Measurements from ENCODE around the gene MRPL55. TPM values are rescaled to one million over a fixed set of nuclear protein-coding genes. Genes with fewer than 3 reads are reported as not detected.

The MRPL55 gene
- total RNA-seq, 6 experiments from 2014 or later, result 48.3 to 55.4 (median 49.6) TPM

DNA sequence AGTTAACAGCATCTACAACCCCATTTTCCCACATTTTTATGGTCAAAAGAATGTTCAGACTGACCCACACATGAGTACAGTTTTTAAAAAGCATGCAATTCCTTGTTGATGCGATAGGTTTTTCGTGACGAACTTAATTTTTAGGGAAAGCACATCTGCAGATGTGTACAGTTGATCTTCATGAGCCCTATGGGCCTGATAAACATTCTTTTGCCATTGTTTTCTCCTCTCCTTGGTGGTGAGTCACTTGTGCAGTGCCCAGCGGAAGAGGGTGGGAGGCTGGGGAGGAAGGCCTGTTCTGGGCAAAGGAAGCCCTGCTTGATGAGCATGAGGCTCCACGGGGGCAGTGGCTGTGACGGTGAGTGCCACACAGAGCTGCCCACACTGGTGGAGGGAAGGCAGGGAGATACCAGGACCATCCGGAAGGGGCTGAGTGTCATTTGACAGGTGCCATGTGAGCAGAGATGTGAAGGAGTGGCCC lies 21.3 kb downstream of the MRPL55 start:
- Mint-ChIP-seq H3K27me3 (ENCODE audit: insufficient read depth) (peaks cover 11% of the 10 kb centered on the region), H3K9me3 (no peaks in the 10 kb centered on the region), H3K36me3 (ENCODE audit: low read depth) (peaks cover 60% of the 10 kb centered on the region), H3K4me1 (ENCODE audit: low read depth) (peaks cover 85% of the 10 kb centered on the region), H3K4me3 (peak overlapping the region; percentile 98), H3K27ac (peak overlapping the region; percentile 95)
- TF ChIP-seq, protein P1, sequence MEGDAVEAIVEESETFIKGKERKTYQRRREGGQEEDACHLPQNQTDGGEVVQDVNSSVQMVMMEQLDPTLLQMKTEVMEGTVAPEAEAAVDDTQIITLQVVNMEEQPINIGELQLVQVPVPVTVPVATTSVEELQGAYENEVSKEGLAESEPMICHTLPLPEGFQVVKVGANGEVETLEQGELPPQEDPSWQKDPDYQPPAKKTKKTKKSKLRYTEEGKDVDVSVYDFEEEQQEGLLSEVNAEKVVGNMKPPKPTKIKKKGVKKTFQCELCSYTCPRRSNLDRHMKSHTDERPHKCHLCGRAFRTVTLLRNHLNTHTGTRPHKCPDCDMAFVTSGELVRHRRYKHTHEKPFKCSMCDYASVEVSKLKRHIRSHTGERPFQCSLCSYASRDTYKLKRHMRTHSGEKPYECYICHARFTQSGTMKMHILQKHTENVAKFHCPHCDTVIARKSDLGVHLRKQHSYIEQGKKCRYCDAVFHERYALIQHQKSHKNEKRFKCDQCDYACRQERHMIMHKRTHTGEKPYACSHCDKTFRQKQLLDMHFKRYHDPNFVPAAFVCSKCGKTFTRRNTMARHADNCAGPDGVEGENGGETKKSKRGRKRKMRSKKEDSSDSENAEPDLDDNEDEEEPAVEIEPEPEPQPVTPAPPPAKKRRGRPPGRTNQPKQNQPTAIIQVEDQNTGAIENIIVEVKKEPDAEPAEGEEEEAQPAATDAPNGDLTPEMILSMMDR (IDR thresholded peaks at IDR 0.05), result peak; percentile 65
- peak; percentile 89 for DNase-seq

DNA sequence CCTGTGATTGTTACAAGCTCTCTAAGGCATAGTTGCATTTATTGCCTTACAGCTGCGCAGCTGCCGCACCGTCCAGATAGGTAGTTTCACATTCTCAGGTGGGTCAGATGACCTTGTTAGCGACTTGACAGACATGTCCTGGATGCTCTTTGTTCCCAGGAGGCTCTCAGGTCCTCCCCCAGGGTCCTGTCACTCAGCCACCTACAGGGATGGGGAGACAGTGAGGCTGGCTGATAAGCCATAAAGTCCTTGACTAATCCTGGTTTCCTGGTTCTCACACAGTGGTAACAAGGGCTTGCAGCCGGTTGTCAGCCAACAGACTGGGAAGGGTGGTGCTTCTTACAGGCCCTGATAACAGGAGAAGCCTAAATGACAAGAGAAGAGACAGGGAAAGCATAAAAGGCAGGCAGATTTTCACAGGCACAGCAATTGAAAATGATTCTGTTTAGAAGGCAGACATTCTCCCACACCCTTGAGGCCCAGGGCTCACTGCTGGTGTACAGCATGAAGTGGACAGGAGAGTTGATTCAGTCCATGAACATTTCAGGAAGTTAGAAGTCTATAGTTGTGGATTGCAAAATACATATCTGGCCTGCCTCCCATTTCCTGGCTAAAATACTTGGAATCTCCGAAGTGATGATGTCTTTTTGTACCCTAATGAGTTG lies 23.7 kb downstream of the MRPL55 start:
- no peaks in the 10 kb centered on the region for H3K9me3 Mint-ChIP-seq
- H3K27ac Mint-ChIP-seq, result peak overlapping the region; percentile 95
- H3K27me3 Mint-ChIP-seq (ENCODE audit: insufficient read depth), result peaks cover 11% of the 10 kb centered on the region
- H3K4me3 Mint-ChIP-seq, result peak overlapping the region; percentile 98
- TF ChIP-seq, protein P1 (IDR thresholded peaks at IDR 0.05), result no peak
- H3K36me3 Mint-ChIP-seq (ENCODE audit: low read depth), result peaks cover 36% of the 10 kb centered on the region
- peaks cover 67% of the 10 kb centered on the region for H3K4me1 Mint-ChIP-seq (ENCODE audit: low read depth)
- peak; percentile 81 for DNase-seq

DNA sequence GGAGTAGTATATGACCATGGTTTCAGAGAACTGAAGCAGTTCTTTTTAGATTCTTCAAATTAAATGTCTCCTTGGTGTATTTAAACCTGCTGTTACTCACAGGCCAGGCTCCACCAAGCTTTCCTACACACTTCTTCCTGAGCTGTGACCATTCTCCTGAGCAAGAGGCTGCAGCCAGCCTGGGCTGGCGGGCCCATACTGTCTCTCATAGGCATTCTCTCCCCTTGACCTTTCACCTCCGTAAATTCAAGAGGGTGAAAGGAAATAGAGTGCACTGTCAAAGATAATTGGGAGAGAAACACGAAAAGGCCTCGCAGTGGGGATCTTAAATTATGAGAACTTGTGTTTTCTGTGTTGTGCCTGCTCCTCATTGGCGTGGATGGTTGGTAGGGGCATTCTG lies 24.3 kb downstream of the MRPL55 start:
- H3K27ac Mint-ChIP-seq, result peak overlapping the region; percentile 95
- peak overlapping the region; percentile 98 for H3K4me3 Mint-ChIP-seq
- DNase-seq, result no peak
- H3K36me3 Mint-ChIP-seq (ENCODE audit: low read depth), result peaks cover 35% of the 10 kb centered on the region
- H3K9me3 Mint-ChIP-seq, result no peaks in the 10 kb centered on the region
- peaks cover 61% of the 10 kb centered on the region for H3K4me1 Mint-ChIP-seq (ENCODE audit: low read depth)
- TF ChIP-seq, protein P1 (IDR thresholded peaks at IDR 0.05), result no peak
- peaks cover 11% of the 10 kb centered on the region for H3K27me3 Mint-ChIP-seq (ENCODE audit: insufficient read depth)

DNA sequence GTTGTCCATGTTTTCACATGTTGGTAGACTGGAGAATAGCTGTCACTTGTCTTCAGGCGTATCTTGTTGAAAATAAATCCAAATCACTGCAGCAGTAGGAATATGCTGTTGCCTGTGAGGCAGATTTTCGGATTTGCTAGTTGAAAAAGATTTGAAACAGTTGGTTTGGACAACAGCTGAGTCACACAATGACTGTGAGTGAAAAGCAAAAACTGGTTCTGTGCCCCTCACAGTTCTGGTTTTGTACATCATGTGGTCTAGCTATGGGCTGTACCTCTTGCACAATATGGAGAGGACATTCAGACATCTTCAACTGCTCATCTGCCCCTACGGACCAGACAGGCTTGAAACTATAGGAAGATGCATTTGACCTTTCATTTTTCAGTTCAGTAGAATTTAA lies 24.8 kb downstream of the MRPL55 start:
- peaks cover 56% of the 10 kb centered on the region for H3K4me1 Mint-ChIP-seq (ENCODE audit: low read depth)
- peak overlapping the region; percentile 98 for H3K4me3 Mint-ChIP-seq
- peak overlapping the region; percentile 95 for H3K27ac Mint-ChIP-seq
- peaks cover 11% of the 10 kb centered on the region for H3K27me3 Mint-ChIP-seq (ENCODE audit: insufficient read depth)
- TF ChIP-seq, protein P1 (IDR thresholded peaks at IDR 0.05), result no peak
- DNase-seq, result peak; percentile 88
- H3K36me3 Mint-ChIP-seq (ENCODE audit: low read depth), result peaks cover 35% of the 10 kb centered on the region
- no peaks in the 10 kb centered on the region for H3K9me3 Mint-ChIP-seq

DNA sequence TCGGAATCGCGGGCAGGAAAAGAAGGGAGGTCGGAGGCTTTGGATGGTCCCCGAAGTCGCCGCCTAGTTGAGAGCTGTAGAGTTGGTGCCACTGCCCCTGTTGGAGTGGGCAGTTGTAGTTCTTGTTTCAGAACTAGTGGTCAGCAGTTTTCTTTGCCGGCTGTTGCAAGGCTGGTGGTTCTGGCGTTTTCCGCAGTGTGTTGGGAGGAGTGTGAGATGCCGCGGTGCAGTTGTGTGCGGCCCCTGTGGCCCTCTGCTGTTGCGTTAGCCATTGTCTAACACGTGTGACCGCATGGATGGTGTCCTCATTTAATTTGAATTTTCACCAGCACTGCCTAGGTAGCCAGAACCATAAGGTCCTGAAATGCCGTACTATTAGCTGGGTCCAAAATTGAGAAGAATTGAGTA lies 25.2 kb downstream of the MRPL55 start:
- TF ChIP-seq, protein P1 (IDR thresholded peaks at IDR 0.05), result no peak
- peaks cover 52% of the 10 kb centered on the region for H3K4me1 Mint-ChIP-seq (ENCODE audit: low read depth)
- H3K9me3 Mint-ChIP-seq, result no peaks in the 10 kb centered on the region
- H3K36me3 Mint-ChIP-seq (ENCODE audit: low read depth), result peaks cover 35% of the 10 kb centered on the region
- DNase-seq, result no peak
- H3K4me3 Mint-ChIP-seq, result peak overlapping the region; percentile 98
- H3K27me3 Mint-ChIP-seq (ENCODE audit: insufficient read depth), result peaks cover 11% of the 10 kb centered on the region
- peak overlapping the region; percentile 95 for H3K27ac Mint-ChIP-seq
